T-helper 2 cell treated with Interferon-gamma antibody and Interleukin-4, amounts not matched to agents 5 μg/mL and 100 μg/mL, for 36 hours (primary cell): Measurements from ENCODE around the gene TEX52.
"Not testable (repeated sequence)": the region's sequence is repeated elsewhere in the genome, so short reads cannot be mapped to it uniquely, and the experiment has no call there.

Experiments used
- DNase-seq: peaks from one replicate; pipeline ENCODE4 v3.0.0; 2021; ENCODE audit warnings: low spot score
- H3K27ac Mint-ChIP-seq: one replicate; pipeline ENCODE4 v1.8.0; 2021; ENCODE audit warnings: mild to moderate bottlenecking, mixed read lengths
- H3K27me3 Mint-ChIP-seq: one replicate; pipeline ENCODE4 v1.8.0; 2021; ENCODE audit warnings: low read depth, mixed read lengths
- H3K36me3 Mint-ChIP-seq: one replicate; pipeline ENCODE4 v1.8.0; 2021; ENCODE audit warnings: low read depth, mixed read lengths
- H3K4me1 Mint-ChIP-seq: one replicate; pipeline ENCODE4 v1.8.0; 2021; ENCODE audit warnings: low read depth, mixed read lengths
- H3K4me3 Mint-ChIP-seq: one replicate; pipeline ENCODE4 v1.8.0; 2022; ENCODE audit warnings: mild to moderate bottlenecking, moderate library complexity, mixed read lengths
- H3K9me3 Mint-ChIP-seq: one replicate; pipeline ENCODE4 v1.8.0; 2021; ENCODE audit warnings: mixed read lengths

TEX52 gene

DNA sequence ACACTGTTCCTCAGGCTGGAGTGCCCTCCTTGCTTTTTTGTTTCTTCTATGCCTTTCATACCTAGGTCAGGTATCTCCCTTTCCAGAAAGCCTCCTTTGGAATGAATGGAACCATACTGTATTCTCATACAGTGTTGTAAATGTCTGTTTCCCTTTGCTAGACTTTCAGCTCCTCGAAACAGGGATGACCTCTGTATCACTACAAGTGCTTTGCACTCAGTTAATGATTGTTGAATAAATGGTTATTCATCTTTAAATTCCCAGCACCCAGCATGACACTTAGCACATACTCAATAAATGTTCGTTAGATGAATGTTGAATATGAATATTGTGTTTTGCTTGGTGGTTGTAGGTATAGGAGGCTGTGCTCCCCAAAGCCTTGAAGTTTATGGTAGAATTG lies 28.0 kb upstream of the TEX52 start:
- Mint-ChIP-seq H3K27ac (peak overlapping the region; percentile 52), H3K4me3 (no peak overlapping the region), H3K36me3 (peaks cover 43% of the 10 kb centered on the region), H3K4me1 (peaks cover 16% of the 10 kb centered on the region), H3K27me3 (no peaks in the 10 kb centered on the region), H3K9me3 (no peaks in the 10 kb centered on the region)
- no peak for DNase-seq

DNA sequence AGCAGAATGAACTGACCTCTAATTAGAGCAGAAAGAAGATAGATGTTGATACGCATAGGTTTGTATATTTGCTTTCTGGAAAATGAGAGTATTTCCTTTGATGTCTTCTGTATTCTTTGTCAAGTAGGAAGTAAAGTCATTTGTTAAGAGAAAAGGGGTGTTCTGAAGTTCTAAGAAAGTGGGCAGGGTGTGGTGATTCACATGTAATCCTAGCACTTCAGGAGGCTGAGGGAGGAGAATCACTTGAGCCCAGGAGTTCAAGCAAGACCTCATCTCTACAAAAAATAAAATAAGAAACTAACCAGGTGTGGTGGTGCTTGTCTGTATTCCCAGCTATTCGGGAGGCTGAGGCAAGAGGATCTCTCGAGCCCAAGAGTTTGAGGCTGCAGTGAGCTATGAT lies 23.0 kb upstream of the TEX52 start:
- no peaks in the 10 kb centered on the region for H3K9me3 Mint-ChIP-seq
- H3K4me1 Mint-ChIP-seq: peaks cover 34% of the 10 kb centered on the region
- no peak for DNase-seq
- peaks cover 41% of the 10 kb centered on the region for H3K36me3 Mint-ChIP-seq
- peak overlapping the region; percentile 91 for H3K4me3 Mint-ChIP-seq
- H3K27ac Mint-ChIP-seq: peak overlapping the region; percentile 86
- H3K27me3 Mint-ChIP-seq: no peaks in the 10 kb centered on the region

DNA sequence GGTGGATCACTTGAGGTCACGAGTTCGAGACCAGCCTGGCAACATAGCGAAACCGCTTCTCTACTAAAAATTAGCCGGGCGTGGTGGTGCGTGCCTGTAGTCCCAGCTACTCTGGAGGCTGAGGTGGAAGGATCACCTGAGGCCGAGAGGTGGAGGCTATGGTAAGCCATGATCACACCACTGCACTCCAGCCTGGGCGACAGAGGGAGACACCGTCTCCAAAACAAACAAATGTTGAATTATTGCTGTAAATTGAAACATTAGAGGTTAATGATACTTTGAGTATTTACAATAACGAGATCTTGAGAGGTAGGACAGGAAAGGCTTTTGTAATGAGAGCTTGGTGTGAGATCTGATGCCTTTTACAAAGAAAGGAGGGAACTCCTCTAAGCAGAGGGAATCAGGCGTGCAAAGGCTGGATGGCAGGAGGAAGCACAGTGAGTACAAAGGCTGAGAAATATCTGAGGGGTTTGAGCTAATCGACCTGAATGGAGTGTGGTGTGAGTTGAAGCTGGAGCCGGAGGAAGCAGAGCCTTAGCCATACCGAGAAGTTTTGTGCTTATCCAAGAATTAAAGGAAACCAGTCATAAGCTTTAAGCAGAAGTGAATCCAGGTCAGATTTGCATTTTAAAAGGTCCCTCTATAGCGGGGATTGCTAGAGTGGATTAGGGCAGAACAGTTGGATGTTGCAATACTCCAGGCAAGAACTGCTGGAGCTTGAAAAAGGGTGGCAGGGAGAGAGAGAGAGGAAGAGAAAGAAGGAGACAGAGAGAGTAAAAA lies 21.3 kb upstream of the TEX52 start:
- Mint-ChIP-seq H3K4me1 (peaks cover 37% of the 10 kb centered on the region), H3K9me3 (no peaks in the 10 kb centered on the region), H3K4me3 (peak overlapping the region; percentile 91), H3K27me3 (no peaks in the 10 kb centered on the region), H3K36me3 (peaks cover 47% of the 10 kb centered on the region), H3K27ac (peak overlapping the region; percentile 99)
- DNase-seq: no peak

GRCh38 chr12:2877047-2877952 lies 20.5 kb upstream of the TEX52 start, which contains the start of the genes FOXM1 and RHNO1:
TSS of gene FOXM1 (minus strand) at chr12:2877174. CDS start at chr12:2874478, 2,696 bp downstream.
TSS of gene RHNO1 (plus strand) at chr12:2877223. CDS start at chr12:2885367, 8,144 bp downstream.
- peak within 1 kb of the TSS; percentile 92 for H3K4me3 Mint-ChIP-seq
- peak; percentile 88 for DNase-seq
- no peaks in the 10 kb centered on the region for H3K27me3 Mint-ChIP-seq
- peaks cover 37% of the 10 kb centered on the region for H3K4me1 Mint-ChIP-seq
- no peaks in the 10 kb centered on the region for H3K9me3 Mint-ChIP-seq
- peaks cover 50% of the 10 kb centered on the region for H3K36me3 Mint-ChIP-seq
- H3K27ac Mint-ChIP-seq: peak within 1 kb of the TSS; percentile 99

DNA sequence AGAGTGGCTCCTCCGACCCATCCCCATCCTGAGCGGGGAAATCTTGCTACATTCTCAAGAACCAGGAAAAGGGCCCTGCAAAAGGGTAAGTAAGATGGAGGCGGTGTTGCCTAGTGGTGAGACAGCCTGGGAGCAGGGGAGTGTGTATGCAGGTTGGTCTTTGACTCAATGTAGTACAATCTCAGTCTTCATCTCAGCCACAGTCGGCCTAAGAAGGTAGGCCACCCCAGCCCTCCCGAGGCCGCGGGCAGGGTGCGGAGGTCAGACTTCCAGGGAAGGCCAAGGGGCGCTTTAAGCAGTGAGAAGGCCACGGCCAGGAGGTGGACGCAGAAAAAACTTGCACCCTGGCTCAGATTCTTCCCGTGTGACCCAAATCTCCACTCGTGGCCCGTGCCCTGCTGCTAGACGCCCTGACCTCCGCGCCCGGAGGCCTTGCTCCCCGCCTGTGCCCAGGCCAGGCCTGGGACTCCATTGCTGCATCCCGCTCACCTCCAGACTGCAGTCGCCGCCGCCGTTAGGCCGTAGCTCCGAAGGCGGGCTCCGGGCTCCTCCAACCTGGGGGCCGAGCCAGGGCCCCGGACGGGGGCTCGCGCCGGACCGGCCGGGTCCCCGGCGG lies 19.7 kb upstream of the TEX52 start:
- H3K9me3 Mint-ChIP-seq: no peaks in the 10 kb centered on the region
- peak; percentile 23 for DNase-seq
- H3K4me3 Mint-ChIP-seq: peak overlapping the region; percentile 92
- peak overlapping the region; percentile 94 for H3K27ac Mint-ChIP-seq
- H3K4me1 Mint-ChIP-seq: peaks cover 34% of the 10 kb centered on the region
- no peaks in the 10 kb centered on the region for H3K27me3 Mint-ChIP-seq
- peaks cover 53% of the 10 kb centered on the region for H3K36me3 Mint-ChIP-seq

- not testable (repeated sequence) for DNase-seq, H3K27me3 Mint-ChIP-seq, H3K4me1 Mint-ChIP-seq, H3K27ac Mint-ChIP-seq, H3K9me3 Mint-ChIP-seq, H3K4me3 Mint-ChIP-seq
- H3K36me3 Mint-ChIP-seq: peaks cover 58% of the 10 kb centered on the region
Observed at GRCh38 chr12:2868986-2869632, 12.3 kb upstream of the TEX52 start.

GRCh38 chr12:2864198-2864597 lies 7.4 kb upstream of the TEX52 start:
- Mint-ChIP-seq H3K27ac (no peak overlapping the region), H3K36me3 (peaks cover 62% of the 10 kb centered on the region), H3K4me3 (no peak overlapping the region), H3K27me3 (no peaks in the 10 kb centered on the region), H3K9me3 (no peaks in the 10 kb centered on the region), H3K4me1 (peaks cover 5% of the 10 kb centered on the region)
- no peak for DNase-seq

DNA sequence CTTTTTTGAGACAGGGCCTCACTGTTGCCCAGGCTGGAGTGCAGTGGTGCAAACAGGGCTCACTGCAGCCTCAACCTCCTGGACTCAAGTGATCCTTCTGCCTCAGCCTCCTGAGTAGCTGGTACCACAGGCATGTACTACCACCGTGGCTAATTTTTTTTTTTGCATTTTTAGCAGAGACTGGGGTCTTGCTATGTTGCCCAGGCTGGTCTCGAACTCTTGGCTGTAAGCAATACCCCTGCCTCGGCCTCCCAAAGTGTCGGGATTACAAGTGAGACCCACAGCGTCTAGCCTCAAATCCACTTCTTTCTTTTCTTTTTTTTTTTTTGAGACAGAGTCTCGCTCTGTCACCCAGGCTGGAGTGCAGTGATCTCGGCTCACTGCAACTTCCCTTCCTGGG lies 6.6 kb upstream of the TEX52 start:
- not testable (repeated sequence) for H3K9me3 Mint-ChIP-seq, H3K4me1 Mint-ChIP-seq, H3K27me3 Mint-ChIP-seq, DNase-seq, H3K4me3 Mint-ChIP-seq, H3K27ac Mint-ChIP-seq
- H3K36me3 Mint-ChIP-seq: peaks cover 59% of the 10 kb centered on the region

DNA sequence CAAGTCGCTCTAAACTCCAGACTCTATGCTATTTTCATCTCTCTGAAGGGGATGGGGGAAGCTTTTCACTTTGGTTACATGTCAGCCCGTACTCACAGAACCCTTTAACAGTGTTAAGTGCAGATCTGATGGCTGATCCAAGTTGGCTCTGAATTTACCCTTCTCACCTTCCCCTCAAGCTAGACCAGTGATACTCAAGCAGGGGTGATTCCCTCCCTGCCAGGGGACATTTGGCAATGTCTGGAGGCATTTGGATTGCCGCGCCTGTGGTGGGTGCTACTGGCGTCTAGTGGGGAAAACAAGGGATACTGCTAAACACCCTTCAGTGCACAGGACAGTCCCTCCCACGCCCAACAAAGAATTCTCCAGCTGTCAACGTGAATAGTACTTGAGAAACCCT lies 6.0 kb upstream of the TEX52 start:
- Mint-ChIP-seq H3K9me3 (no peaks in the 10 kb centered on the region), H3K4me3 (no peak overlapping the region), H3K27me3 (no peaks in the 10 kb centered on the region), H3K36me3 (peaks cover 60% of the 10 kb centered on the region), H3K27ac (no peak overlapping the region), H3K4me1 (no peaks in the 10 kb centered on the region)
- DNase-seq: no peak

- Mint-ChIP-seq H3K27ac (no peak overlapping the region), H3K4me1 (no peaks in the 10 kb centered on the region), H3K4me3 (no peak overlapping the region), H3K9me3 (no peaks in the 10 kb centered on the region), H3K27me3 (no peaks in the 10 kb centered on the region), H3K36me3 (peaks cover 44% of the 10 kb centered on the region)
- no peak for DNase-seq
Observed at GRCh38 chr12:2860170-2860569, 3.3 kb upstream of the TEX52 start.

- Mint-ChIP-seq H3K4me1 (no peaks in the 10 kb centered on the region), H3K36me3 (peaks cover 35% of the 10 kb centered on the region), H3K4me3 (no peak overlapping the region), H3K27ac (no peak overlapping the region), H3K27me3 (no peaks in the 10 kb centered on the region), H3K9me3 (no peaks in the 10 kb centered on the region)
- no peak for DNase-seq
Observed at GRCh38 chr12:2858944-2859421, 2.1 kb upstream of the TEX52 start.

- Mint-ChIP-seq H3K4me1 (no peaks in the 10 kb centered on the region), H3K27me3 (no peaks in the 10 kb centered on the region), H3K27ac (no peak overlapping the region), H3K4me3 (no peak overlapping the region), H3K9me3 (no peaks in the 10 kb centered on the region), H3K36me3 (peaks cover 33% of the 10 kb centered on the region)
- DNase-seq: no peak
Observed at GRCh38 chr12:2858334-2858733, 1.5 kb upstream of the TEX52 start.

GRCh38 chr12:2857576-2857975 lies 737 bp upstream of the TEX52 start:
- Mint-ChIP-seq H3K27me3 (no peaks in the 10 kb centered on the region), H3K36me3 (peaks cover 31% of the 10 kb centered on the region)

More at GRCh38 chr12:2857576-2857975, 737 bp upstream of the TEX52 start:
- no peak overlapping the region for H3K27ac Mint-ChIP-seq
- no peak overlapping the region for H3K4me3 Mint-ChIP-seq
- DNase-seq: no peak
- no peaks in the 10 kb centered on the region for H3K4me1 Mint-ChIP-seq
- no peaks in the 10 kb centered on the region for H3K9me3 Mint-ChIP-seq
